ENCODE measurements around the gene DNAH2. TPM values are rescaled to one million over a fixed set of nuclear protein-coding genes. Genes with fewer than 3 reads are reported as not detected.

DNAH2 gene
- total and polyA plus RNA-seq, 2 donors (not counting 1 experiment from before 2014, with no cell fraction given) = 0.08 to 0.17 TPM

- H3K27me3 ChIP-seq (ENCODE audit: control insufficient read depth, insufficient read depth, low read length) = no peaks in the 10 kb centered on the region
- H3K9ac ChIP-seq (ENCODE audit: insufficient read depth, low read length) = peak within 1 kb of the TSS; percentile 94
- H3K4me2 ChIP-seq (ENCODE audit: extremely low read depth, insufficient read depth, low read length) = peak within 1 kb of the TSS; percentile 99
- peak within 1 kb of the TSS; percentile 88 to 98 (median 96) for H3K4me3 ChIP-seq (replicated peaks in 1 of 4; ENCODE audit: control extremely low read depth in 1 of 4, insufficient read depth in 1 of 4, low read depth in 3 of 4, low read length in 4 of 4)
- H3K36me3 ChIP-seq (ENCODE audit: control insufficient read depth, insufficient read depth, low read length) = no peaks in the 10 kb centered on the region
- H3K79me2 ChIP-seq (ENCODE audit: control insufficient read depth, insufficient read depth, low read length) = peaks cover 27% of the 10 kb centered on the region
- H3K27ac ChIP-seq (ENCODE audit: insufficient read depth, low read length) = peak within 1 kb of the TSS; percentile 99
- peaks cover 9% of the 10 kb centered on the region for H3K4me1 ChIP-seq (ENCODE audit: control insufficient read depth, extremely low read depth, insufficient read depth, low read length)
- H4K20me1 ChIP-seq (ENCODE audit: control insufficient read depth, extremely low read depth, insufficient read depth, low read length) = no peaks in the 10 kb centered on the region
- peak; percentile 99 for DNase-seq (ENCODE audit: low read depth in 2 of 2)
- H3K9me3 ChIP-seq (ENCODE audit: control insufficient read depth, insufficient read depth, low read depth, low read length) = no peaks in the 10 kb centered on the region
- TF ChIP-seq EZH2 (IDR thresholded peaks at IDR 0.05; ENCODE audit: low read length, missing control alignments) (no peak), CTCF (conservative IDR thresholded peaks at IDR 0.05 in 1 of 2, IDR thresholded peaks at IDR 0.05 in 1 of 2; ENCODE audit: low read depth in 1 of 2, low read length in 2 of 2) (peak; percentile 86 to 96)
- peak within 1 kb of the TSS; percentile 92 for H2AFZ ChIP-seq (ENCODE audit: low read length)
Observed at GRCh38 chr17:7687908-7688807, 29.4 kb upstream of the DNAH2 start, which contains the start of gene WRAP53. WRAP53 (plus strand) TSS chr17:7688477; CDS start chr17:7688649, 172 bp downstream.

GRCh38 chr17:7688808-7689316 lies 28.7 kb upstream of the DNAH2 start:
- no peak for DNase-seq (ENCODE audit: low read depth in 2 of 2)
- Histone ChIP-seq H3K79me2 (ENCODE audit: control insufficient read depth, insufficient read depth, low read length) (peaks cover 24% of the 10 kb centered on the region), H2AFZ (ENCODE audit: low read length) (peak overlapping the region; percentile 92), H3K4me2 (ENCODE audit: extremely low read depth, insufficient read depth, low read length) (peak overlapping the region; percentile 82), H3K27ac (ENCODE audit: insufficient read depth, low read length) (peak overlapping the region; percentile 70), H3K4me3 (replicated peaks in 1 of 4; ENCODE audit: control extremely low read depth in 1 of 4, insufficient read depth in 1 of 4, low read depth in 3 of 4, low read length in 4 of 4) (peak overlapping the region; percentile 67 to 91 (median 80)), H3K4me1 (ENCODE audit: control insufficient read depth, extremely low read depth, insufficient read depth, low read length) (peaks cover 9% of the 10 kb centered on the region), H3K9me3 (ENCODE audit: control insufficient read depth, insufficient read depth, low read depth, low read length) (no peaks in the 10 kb centered on the region), H4K20me1 (ENCODE audit: control insufficient read depth, extremely low read depth, insufficient read depth, low read length) (no peaks in the 10 kb centered on the region), H3K27me3 (ENCODE audit: control insufficient read depth, insufficient read depth, low read length) (no peaks in the 10 kb centered on the region), H3K9ac (ENCODE audit: insufficient read depth, low read length) (peak overlapping the region; percentile 62), H3K36me3 (ENCODE audit: control insufficient read depth, insufficient read depth, low read length) (no peaks in the 10 kb centered on the region)
- TF ChIP-seq EZH2 (IDR thresholded peaks at IDR 0.05; ENCODE audit: low read length, missing control alignments) = no peak
- TF ChIP-seq CTCF (conservative IDR thresholded peaks at IDR 0.05 in 1 of 2, IDR thresholded peaks at IDR 0.05 in 1 of 2; ENCODE audit: low read depth in 1 of 2, low read length in 2 of 2) = no peak

- Histone ChIP-seq H3K9me3 (ENCODE audit: control insufficient read depth, insufficient read depth, low read depth, low read length) (no peaks in the 10 kb centered on the region), H4K20me1 (ENCODE audit: control insufficient read depth, extremely low read depth, insufficient read depth, low read length) (no peaks in the 10 kb centered on the region), H3K36me3 (ENCODE audit: control insufficient read depth, insufficient read depth, low read length) (peaks cover 2% of the 10 kb centered on the region), H3K9ac (ENCODE audit: insufficient read depth, low read length) (no peak overlapping the region), H3K4me3 (replicated peaks in 1 of 4; ENCODE audit: control extremely low read depth in 1 of 4, insufficient read depth in 1 of 4, low read depth in 3 of 4, low read length in 4 of 4) (no peak overlapping the region), H3K79me2 (ENCODE audit: control insufficient read depth, insufficient read depth, low read length) (no peaks in the 10 kb centered on the region), H3K4me1 (ENCODE audit: control insufficient read depth, extremely low read depth, insufficient read depth, low read length) (no peaks in the 10 kb centered on the region), H3K27me3 (ENCODE audit: control insufficient read depth, insufficient read depth, low read length) (no peaks in the 10 kb centered on the region), H3K4me2 (ENCODE audit: extremely low read depth, insufficient read depth, low read length) (no peak overlapping the region), H2AFZ (ENCODE audit: low read length) (no peak overlapping the region), H3K27ac (ENCODE audit: insufficient read depth, low read length) (no peak overlapping the region)
- TF ChIP-seq EZH2 (IDR thresholded peaks at IDR 0.05; ENCODE audit: low read length, missing control alignments) (no peak), CTCF (conservative IDR thresholded peaks at IDR 0.05 in 1 of 2, IDR thresholded peaks at IDR 0.05 in 1 of 2; ENCODE audit: low read depth in 1 of 2, low read length in 2 of 2) (no peak)
- no peak for DNase-seq (ENCODE audit: low read depth in 2 of 2)
Observed at GRCh38 chr17:7695586-7695985, 22.0 kb upstream of the DNAH2 start.

Measured in fibroblast of lung (primary cell).